ENCODE data around the gene CTSZ.

GRCh38 chr20:59044295-59044694, 37.2 kb upstream of the CTSZ start:
- TF ChIP-seq CTCF (IDR thresholded peaks at IDR 0.05) (no peak), POLR2A (IDR thresholded peaks at IDR 0.05) (no peak), EP300 (IDR thresholded peaks at IDR 0.05) (no peak)
